ENCODE data around the gene CCDC122.
"Not testable (repeated sequence)": the region's sequence is repeated elsewhere in the genome, so short reads cannot be mapped to it uniquely, and the experiment has no call there.

Gene CCDC122

DNA sequence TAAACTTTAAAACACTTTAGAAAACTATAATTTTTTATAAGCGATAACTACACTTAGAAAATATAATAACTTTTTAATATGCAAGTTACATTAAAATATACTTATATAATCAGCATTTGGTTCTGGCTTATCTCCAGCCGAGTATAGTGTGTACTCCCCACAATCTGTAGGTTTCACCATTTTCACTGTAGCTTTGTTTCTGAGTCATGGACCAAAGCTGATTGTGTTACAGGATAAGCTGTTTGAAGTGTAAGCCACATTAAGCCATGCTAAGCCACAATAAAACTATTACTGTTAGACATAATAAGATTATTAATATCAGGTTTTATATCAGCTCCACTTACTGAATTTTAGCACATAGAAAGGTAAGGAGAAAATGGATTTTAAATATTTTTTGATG is 43.8 kb downstream of the CCDC122 start:
- TF ChIP-seq, protein P1, sequence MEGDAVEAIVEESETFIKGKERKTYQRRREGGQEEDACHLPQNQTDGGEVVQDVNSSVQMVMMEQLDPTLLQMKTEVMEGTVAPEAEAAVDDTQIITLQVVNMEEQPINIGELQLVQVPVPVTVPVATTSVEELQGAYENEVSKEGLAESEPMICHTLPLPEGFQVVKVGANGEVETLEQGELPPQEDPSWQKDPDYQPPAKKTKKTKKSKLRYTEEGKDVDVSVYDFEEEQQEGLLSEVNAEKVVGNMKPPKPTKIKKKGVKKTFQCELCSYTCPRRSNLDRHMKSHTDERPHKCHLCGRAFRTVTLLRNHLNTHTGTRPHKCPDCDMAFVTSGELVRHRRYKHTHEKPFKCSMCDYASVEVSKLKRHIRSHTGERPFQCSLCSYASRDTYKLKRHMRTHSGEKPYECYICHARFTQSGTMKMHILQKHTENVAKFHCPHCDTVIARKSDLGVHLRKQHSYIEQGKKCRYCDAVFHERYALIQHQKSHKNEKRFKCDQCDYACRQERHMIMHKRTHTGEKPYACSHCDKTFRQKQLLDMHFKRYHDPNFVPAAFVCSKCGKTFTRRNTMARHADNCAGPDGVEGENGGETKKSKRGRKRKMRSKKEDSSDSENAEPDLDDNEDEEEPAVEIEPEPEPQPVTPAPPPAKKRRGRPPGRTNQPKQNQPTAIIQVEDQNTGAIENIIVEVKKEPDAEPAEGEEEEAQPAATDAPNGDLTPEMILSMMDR (IDR thresholded peaks at IDR 0.05; ENCODE audit: low read depth, low read length): no peak
- H3K4me3 ChIP-seq (replicated peaks in 1 of 2; ENCODE audit: low read depth in 2 of 2, low read length in 2 of 2): no peak overlapping the region
- DNase-seq (ENCODE audit: low read depth in 2 of 2): peak; percentile 61

DNA sequence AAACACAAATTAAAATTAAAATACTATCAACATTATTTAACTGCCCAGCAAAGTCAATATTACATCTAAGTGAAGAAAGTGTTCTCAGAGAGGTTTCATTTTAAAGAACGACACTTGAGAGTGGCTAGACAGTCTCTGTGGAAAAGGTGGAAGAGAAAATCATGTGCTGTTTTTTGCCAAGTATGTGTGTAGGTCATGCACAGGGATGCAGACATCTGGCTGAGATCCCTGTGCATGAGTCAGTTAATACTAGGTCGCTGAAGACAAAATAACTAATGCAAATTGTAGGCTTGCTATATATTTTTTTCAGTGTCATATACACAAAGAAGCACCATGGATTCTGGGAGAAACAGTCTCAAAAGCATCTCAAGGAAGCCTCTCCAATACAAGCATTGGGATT is 48.5 kb downstream of the CCDC122 start:
- TF ChIP-seq, protein P1 (IDR thresholded peaks at IDR 0.05; ENCODE audit: low read depth, low read length): no peak
- no peak overlapping the region for H3K4me3 ChIP-seq (replicated peaks in 1 of 2; ENCODE audit: low read depth in 2 of 2, low read length in 2 of 2)
- peak; percentile 68 to 86 for DNase-seq (ENCODE audit: low read depth in 2 of 2)

DNA sequence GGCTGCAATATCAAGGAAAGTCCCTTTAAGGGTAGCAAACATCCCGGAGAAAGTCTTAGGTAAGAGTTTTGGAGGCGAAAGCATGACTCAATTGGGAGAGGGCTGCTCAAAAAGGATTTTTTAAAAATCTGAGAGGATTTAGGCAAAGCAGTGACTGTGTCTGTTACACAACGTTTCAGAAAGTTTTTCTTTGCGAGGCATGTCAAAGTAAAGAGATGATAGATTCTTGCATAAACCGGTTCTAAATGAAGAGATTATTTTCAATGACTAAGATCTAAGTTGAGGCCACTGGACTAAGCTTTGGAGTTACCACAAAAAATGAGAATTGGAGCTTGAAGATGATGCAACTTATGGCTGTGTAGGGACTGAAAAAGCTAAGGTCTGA is 49.1 kb downstream of the CCDC122 start:
- DNase-seq (ENCODE audit: low read depth in 2 of 2): peak; percentile 89 to 96
- TF ChIP-seq, protein P1 (IDR thresholded peaks at IDR 0.05; ENCODE audit: low read depth, low read length): no peak
- H3K4me3 ChIP-seq (replicated peaks in 1 of 2; ENCODE audit: low read depth in 2 of 2, low read length in 2 of 2): no peak overlapping the region

DNA sequence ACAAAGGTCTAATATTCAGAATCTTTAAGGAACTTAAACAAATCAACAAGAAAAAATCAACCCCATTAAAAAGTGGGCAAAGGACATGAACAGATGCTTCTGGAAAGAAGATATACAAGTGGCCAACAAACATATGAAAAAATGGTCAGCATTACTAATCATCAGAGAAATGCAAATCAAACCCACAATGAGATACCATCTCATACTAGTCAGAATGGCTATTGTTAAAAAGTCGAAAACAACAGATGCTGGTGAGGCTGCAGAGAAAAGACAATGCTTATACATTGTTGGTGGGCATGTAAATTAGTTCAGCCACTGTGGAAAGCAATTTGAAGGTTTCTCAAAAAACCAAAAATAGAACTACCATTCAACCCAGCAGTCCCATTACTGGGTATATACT is 54.9 kb downstream of the CCDC122 start:
- H3K4me3 ChIP-seq (replicated peaks in 1 of 2; ENCODE audit: low read depth in 2 of 2, low read length in 2 of 2): not testable (repeated sequence)
- peak in 1 of 2 donors; percentile 87 for DNase-seq (ENCODE audit: low read depth in 2 of 2)

DNA sequence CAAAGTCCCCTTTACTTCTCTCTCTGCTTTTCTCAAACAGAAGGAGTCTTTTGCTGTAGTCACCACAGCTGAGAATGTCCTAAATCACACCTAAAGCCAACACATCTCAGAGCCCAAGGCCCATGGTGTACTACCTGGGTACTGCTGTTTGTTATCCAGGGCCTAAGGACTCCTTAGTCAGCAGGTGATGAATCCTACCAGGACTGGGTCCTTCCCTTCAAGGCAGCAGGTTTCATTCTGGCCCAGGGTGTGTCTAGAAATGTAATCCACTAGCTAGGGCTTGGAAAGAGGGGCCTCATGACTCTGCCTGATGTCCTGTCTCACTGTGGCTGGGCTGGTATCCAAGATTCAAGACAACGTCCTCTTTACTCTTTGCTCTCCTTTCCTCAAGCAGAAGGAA is 56.6 kb downstream of the CCDC122 start:
- TF ChIP-seq, protein P1 (IDR thresholded peaks at IDR 0.05; ENCODE audit: low read depth, low read length): no peak
- H3K4me3 ChIP-seq (replicated peaks in 1 of 2; ENCODE audit: low read depth in 2 of 2, low read length in 2 of 2): no peak overlapping the region
- peak; percentile 18 to 27 for DNase-seq (ENCODE audit: low read depth in 2 of 2)

DNA sequence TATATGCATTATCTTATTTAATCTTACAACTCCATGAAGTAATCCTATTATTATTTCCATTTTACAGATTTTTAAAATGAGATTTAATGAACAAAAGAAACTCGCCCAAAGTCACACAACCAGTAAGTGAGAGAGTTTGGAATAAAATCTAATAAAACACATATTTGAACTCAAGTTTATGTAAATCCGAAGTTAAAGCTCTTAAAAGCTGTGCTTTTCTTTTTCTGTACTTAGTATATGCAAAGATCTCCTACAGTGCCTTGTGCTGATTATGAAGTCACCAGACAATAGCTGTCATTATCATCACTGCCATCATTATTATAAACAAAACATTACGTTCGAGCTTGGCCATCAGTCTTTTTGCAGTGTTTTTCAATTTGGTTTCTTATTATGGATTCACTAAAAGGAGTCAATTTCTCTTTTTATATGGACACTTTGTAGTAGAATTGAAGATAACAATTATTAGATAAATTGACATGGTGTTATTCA is 63.1 kb downstream of the CCDC122 start:
- no peak overlapping the region for H3K4me3 ChIP-seq (replicated peaks in 1 of 2; ENCODE audit: low read depth in 2 of 2, low read length in 2 of 2)
- DNase-seq (ENCODE audit: low read depth in 2 of 2): no peak
- TF ChIP-seq, protein P1 (IDR thresholded peaks at IDR 0.05; ENCODE audit: low read depth, low read length): no peak

DNA sequence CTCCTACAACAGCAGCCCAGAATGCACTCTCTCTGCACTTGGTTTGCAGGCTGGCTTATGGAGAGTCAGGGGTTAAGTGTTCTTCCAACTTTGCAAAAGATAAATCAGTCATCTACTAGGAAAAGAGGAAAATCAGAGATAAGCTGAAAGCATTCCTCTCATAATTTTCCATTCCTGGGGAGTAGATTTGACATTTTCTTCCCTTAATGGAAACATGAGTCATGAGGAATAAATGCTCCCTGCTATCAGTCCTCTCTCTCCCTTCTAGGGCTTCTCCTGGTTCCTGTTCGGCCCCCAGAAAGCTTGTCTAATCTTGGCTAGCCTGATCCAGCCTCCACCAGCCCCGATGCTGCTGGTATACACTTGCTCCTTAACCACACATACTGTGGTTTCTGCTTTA is 64.3 kb downstream of the CCDC122 start:
- no peak overlapping the region for H3K4me3 ChIP-seq (replicated peaks in 1 of 2; ENCODE audit: low read depth in 2 of 2, low read length in 2 of 2)
- TF ChIP-seq, protein P1 (IDR thresholded peaks at IDR 0.05; ENCODE audit: low read depth, low read length): no peak
- peak; percentile 47 to 92 for DNase-seq (ENCODE audit: low read depth in 2 of 2)

All from cardiac fibroblast (primary cell).